Gastroesophageal sphincter (tissue), 3 donors: ENCODE results near the gene FOLR3.

Source experiments
- CTCF ChIP-seq, 4 experiments: fragments of 200-600 bp in 2 of 4; fragments of 450-650 bp in 2 of 4; sonication (generic) in 1 of 4; IDR thresholded peaks; one replicate each; pipeline ENCODE4 v1.5.1; 2017 to 2019; ENCODE audit warnings: antibody characterized with exemption in 4 of 4, mild to moderate bottlenecking in 2 of 4, moderate library complexity in 2 of 4
- POLR2AphosphoS5 ChIP-seq: sonication (generic); formaldehyde crosslinking; IDR thresholded peaks from one replicate; pipeline ENCODE4 v1.6.1; 2017; ENCODE audit warnings: antibody characterized with exemption

- no peak for TF ChIP-seq CTCF (IDR thresholded peaks at IDR 0.05)
- TF ChIP-seq POLR2AphosphoS5, result no peak
These were observed 5.5 kb downstream of the FOLR3 start for GRCh38 chr11:72141066-72141465.
